Measurements from ENCODE around the gene PDE8B.

The PDE8B gene

DNA sequence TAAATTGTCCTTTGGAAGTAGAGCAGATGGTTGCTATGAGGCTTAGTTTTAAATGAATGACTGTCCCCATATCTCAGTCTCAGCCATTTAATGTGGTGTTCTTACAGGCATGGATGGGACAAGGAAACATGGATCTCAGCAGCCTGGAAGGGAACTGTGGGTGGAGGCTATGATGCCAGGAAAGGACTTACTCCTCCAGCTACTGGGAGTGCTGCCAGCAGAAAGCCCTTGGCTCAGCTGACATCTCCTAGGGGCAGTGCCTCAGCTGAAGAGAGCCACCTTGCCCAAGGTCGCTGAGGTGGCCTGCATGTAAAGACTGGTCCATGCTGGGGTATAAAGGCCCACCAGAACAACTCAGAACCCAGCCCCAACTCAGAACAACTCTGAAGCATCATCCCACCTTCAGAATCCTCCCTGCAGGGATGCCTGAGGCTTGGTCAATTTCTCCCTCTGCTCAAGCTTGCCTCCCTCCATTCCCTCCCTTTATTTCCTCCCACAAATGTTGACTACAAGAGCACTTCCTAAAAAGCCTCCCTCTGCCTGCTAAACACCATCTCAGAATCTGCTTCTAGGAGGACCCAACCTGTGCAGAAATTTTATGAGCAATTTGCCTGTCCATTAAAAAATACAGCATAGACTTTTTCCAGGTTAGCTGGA is 1.8 kb upstream of the PDE8B start:
- no peak overlapping the region for H3K4me3 ChIP-seq (ENCODE audit: low read length)
- TF ChIP-seq, protein P1, sequence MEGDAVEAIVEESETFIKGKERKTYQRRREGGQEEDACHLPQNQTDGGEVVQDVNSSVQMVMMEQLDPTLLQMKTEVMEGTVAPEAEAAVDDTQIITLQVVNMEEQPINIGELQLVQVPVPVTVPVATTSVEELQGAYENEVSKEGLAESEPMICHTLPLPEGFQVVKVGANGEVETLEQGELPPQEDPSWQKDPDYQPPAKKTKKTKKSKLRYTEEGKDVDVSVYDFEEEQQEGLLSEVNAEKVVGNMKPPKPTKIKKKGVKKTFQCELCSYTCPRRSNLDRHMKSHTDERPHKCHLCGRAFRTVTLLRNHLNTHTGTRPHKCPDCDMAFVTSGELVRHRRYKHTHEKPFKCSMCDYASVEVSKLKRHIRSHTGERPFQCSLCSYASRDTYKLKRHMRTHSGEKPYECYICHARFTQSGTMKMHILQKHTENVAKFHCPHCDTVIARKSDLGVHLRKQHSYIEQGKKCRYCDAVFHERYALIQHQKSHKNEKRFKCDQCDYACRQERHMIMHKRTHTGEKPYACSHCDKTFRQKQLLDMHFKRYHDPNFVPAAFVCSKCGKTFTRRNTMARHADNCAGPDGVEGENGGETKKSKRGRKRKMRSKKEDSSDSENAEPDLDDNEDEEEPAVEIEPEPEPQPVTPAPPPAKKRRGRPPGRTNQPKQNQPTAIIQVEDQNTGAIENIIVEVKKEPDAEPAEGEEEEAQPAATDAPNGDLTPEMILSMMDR (conservative IDR thresholded peaks at IDR 0.05; ENCODE audit: low read depth, low read length), result no peak
- no peak for DNase-seq (ENCODE audit: low read depth)

DNA sequence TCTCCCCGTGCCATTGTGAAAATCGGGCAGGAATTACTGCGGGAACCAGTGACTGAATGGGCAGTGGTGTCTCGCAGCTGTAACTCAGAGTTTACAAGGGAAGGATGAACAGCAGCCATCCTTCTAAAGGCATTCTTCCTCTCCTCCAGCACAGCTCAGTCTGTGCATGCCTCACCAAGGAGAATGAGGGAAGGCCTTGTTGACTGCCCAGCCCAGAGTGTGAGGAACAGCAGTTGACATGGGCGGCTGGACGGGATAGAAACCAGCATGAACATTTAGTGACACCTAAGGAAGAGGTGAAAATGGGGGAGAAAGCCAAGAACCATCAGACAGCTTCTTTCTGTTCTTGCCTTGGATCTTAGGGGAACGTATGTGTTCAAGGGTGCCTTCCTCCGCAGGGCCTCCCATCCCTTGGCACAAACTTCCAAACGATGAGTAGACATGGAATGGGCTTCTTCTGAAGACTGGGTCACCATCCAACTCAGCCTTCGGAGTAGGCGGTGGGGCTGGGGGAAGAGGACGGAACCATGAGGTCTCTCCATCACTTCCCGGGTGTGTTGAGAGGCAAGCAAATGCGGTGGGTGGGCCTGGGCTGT is 887 bp upstream of the PDE8B start:
- peak overlapping the region; percentile 11 for H3K4me3 ChIP-seq (ENCODE audit: low read length)
- DNase-seq (ENCODE audit: low read depth), result no peak
- TF ChIP-seq, protein P1 (conservative IDR thresholded peaks at IDR 0.05; ENCODE audit: low read depth, low read length), result no peak

DNA sequence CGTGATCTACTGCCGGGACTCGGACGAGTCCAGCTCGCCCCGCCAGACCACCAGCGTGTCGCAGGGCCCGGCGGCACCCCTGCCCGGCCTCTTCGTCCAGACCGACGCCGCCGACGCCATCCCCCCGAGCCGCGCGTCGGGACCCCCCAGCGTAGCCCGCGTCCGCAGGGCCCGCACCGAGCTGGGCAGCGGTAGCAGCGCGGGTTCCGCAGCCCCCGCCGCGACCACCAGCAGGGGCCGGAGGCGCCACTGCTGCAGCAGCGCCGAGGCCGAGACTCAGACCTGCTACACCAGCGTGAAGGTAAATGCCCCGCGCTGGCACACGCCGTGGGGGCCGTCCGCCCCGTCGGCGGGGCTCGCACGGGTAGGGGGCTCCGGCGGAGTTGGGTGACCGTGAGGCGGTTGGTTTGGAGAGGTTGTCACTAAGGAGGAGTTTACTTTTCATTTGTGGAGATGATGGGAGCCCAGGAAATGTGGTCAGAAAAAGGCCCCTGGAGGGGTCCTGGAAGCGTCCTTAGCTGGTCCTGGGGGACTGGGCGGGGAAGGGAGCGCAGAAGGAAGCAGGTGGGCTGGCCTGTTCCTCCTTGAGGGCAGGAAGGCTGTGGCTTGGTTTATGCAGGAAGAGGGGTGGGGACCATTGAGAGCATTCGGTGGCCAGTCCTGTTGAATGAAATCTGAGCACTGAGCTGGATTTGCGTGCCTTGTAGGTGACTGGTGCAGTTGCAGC is 647 bp downstream of the PDE8B start:
- DNase-seq (ENCODE audit: low read depth), result no peak
- H3K4me3 ChIP-seq (ENCODE audit: low read length), result peak overlapping the region; percentile 25
- TF ChIP-seq, protein P1 (conservative IDR thresholded peaks at IDR 0.05; ENCODE audit: low read depth, low read length), result no peak

DNA sequence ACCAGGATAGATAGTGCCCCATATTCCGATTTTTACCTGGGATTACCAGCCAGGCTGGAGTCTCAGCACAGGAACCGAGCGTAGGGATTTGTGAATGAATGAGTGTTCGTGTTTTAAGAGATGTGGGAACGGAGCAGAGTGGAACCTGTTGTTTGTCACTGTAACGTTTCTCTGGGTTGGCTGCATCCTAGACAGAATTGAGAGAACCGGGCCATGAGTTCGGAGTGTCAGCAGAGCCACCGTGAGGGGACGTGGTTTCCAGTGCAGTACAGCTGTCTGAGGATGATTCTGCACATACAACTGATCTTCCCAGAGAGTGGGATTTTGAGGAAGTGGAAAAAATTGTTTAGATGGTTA is 1.2 kb downstream of the PDE8B start:
- no peak for DNase-seq (ENCODE audit: low read depth)
- TF ChIP-seq, protein P1 (conservative IDR thresholded peaks at IDR 0.05; ENCODE audit: low read depth, low read length), result no peak
- peak overlapping the region; percentile 20 for H3K4me3 ChIP-seq (ENCODE audit: low read length)

DNA sequence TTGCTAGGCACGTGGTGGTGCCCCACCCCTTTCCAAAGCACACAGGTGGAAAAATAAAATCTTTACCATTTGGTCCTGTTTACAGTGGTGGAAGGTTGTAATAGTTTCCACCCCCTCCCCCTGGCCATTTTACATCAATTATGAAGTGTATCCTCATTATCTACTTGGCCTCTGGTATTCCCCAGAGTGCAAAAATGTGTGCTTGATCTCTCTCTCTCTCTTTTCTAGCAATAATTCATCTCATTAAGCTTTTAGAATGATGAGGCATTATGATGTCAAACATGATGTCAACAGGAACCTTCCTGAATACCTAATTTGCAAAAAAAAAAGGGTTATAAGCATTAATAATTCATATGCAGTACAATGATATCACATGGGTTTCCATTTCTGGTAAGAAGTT is 3.1 kb downstream of the PDE8B start:
- no peak for DNase-seq (ENCODE audit: low read depth)
- H3K4me3 ChIP-seq (ENCODE audit: low read length), result no peak overlapping the region
- TF ChIP-seq, protein P1 (conservative IDR thresholded peaks at IDR 0.05; ENCODE audit: low read depth, low read length), result no peak

DNA sequence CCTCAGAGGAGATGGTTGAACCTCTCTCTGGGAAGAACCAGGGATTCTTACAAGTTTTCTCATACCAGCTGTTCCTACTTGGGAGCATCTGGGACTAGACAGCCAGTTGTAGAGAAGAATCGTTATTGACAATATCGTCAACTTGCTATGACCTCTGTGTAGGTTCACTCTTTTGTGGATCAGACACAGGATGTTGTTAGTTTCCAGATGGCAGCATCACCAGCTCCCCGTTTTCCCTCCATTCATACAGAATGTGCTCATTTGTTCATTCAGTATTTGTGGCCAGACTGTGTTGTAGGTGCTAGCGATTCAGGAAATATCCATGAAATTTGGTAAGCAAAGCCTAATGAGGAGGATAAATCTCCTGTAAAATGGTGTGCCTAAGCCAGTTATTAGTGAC is 3.7 kb downstream of the PDE8B start:
- no peak overlapping the region for H3K4me3 ChIP-seq (ENCODE audit: low read length)
- TF ChIP-seq, protein P1 (conservative IDR thresholded peaks at IDR 0.05; ENCODE audit: low read depth, low read length), result no peak
- DNase-seq (ENCODE audit: low read depth), result no peak
